Measurements from ENCODE around the gene FAAP100.

DNA sequence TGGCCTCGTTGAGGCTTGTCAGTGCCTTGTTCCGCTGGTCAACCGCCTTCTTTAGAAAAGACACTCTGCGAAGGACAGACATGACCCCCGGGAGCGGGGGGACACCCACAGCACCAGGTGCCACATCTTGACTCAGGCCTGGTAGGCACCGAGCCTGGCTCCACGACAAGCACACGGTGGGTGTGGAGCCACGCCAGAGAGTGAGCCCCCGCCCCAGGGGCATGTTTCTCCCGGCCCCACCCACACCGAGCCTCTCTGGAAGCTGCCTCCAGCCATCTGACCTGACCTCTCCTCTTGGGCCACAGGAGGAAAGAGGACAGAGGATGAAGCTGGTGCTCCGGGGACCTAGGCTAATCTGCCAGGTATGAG lies 4.6 kb downstream of the FAAP100 start:
- TF ChIP-seq, protein P1, sequence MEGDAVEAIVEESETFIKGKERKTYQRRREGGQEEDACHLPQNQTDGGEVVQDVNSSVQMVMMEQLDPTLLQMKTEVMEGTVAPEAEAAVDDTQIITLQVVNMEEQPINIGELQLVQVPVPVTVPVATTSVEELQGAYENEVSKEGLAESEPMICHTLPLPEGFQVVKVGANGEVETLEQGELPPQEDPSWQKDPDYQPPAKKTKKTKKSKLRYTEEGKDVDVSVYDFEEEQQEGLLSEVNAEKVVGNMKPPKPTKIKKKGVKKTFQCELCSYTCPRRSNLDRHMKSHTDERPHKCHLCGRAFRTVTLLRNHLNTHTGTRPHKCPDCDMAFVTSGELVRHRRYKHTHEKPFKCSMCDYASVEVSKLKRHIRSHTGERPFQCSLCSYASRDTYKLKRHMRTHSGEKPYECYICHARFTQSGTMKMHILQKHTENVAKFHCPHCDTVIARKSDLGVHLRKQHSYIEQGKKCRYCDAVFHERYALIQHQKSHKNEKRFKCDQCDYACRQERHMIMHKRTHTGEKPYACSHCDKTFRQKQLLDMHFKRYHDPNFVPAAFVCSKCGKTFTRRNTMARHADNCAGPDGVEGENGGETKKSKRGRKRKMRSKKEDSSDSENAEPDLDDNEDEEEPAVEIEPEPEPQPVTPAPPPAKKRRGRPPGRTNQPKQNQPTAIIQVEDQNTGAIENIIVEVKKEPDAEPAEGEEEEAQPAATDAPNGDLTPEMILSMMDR (IDR thresholded peaks at IDR 0.05): no peak
- TF ChIP-seq EP300 (IDR thresholded peaks at IDR 0.05) (no peak), POLR2A (IDR thresholded peaks at IDR 0.05) (no peak)

Measured in ovary (tissue), 3 donors.